Keratinocyte (primary cell): ENCODE measurements around the gene INTS1.

ENCODE experiments used
- EZH2 ChIP-seq: IDR thresholded peaks from one replicate; pipeline ENCODE4 v1.6.1; 2012; ENCODE audit warnings: inconsistent platforms, mild to moderate bottlenecking, low read length, moderate library complexity
- TF ChIP-seq, protein P1 (sequence below), 3 experiments: IDR thresholded peaks in 1 of 3; conservative IDR thresholded peaks in 1 of 3; optimal IDR thresholded peaks in 1 of 3; 2 replicates in 2 of 3; 3 replicates in 1 of 3; pipeline versions ENCODE3 to v1.5.1; 2011; ENCODE audit warnings: low read length in 3 of 3, mild to moderate bottlenecking in 3 of 3, moderate library complexity in 2 of 3, control low read depth in 1 of 3, inconsistent platforms in 1 of 3; ENCODE audit not compliant: insufficient read depth in 2 of 3; ENCODE audit errors: extremely low read depth in 1 of 3

DNA sequence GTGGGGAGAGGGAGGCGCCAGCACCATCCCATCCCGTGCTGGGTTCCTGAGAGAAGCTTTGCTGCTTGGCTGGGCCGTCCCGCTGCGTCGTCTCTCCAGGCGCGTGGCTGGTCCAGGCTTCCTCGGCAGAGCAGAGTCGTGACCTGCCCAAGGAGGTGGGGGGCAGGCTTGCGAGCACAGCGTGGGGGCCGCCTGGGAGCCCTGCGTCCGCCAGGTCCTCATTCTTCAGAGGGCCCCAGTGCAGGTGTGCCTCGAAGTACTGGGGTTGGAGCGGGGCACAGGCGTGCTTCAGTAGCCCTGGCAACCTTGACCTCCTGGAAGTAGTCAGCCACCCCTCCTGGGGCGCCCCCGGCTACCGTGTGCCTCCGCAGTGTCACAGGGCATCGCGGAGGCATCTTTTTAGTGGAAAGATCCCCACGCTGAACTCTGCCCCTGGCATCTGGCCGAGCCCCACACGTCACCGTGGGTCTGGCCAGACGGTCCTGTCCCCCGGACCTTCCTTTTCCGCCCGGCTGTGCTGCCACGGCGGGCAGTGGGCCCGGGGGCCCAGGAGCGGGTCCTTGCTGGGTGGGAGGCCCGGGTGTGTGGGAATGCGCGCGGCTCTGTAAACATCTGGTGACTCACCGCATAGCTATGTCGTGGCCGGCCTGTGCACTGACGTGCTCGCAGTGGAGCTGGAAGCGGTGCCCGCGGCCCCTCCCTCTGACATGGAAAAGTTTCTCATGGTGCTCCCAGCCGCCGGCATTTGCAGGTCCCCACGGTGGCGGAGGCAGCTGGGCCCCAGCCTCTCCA lies 32.8 kb upstream of the INTS1 start:
- TF ChIP-seq, protein P1, sequence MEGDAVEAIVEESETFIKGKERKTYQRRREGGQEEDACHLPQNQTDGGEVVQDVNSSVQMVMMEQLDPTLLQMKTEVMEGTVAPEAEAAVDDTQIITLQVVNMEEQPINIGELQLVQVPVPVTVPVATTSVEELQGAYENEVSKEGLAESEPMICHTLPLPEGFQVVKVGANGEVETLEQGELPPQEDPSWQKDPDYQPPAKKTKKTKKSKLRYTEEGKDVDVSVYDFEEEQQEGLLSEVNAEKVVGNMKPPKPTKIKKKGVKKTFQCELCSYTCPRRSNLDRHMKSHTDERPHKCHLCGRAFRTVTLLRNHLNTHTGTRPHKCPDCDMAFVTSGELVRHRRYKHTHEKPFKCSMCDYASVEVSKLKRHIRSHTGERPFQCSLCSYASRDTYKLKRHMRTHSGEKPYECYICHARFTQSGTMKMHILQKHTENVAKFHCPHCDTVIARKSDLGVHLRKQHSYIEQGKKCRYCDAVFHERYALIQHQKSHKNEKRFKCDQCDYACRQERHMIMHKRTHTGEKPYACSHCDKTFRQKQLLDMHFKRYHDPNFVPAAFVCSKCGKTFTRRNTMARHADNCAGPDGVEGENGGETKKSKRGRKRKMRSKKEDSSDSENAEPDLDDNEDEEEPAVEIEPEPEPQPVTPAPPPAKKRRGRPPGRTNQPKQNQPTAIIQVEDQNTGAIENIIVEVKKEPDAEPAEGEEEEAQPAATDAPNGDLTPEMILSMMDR (optimal IDR thresholded peaks at IDR 0.05 in 1 of 3, IDR thresholded peaks at IDR 0.05 in 1 of 3, conservative IDR thresholded peaks at IDR 0.05 in 1 of 3; ENCODE audit: extremely low read depth in 1 of 3, insufficient read depth in 2 of 3, low read length in 3 of 3) = no peak
- TF ChIP-seq EZH2 = no peak
